NT2/D1 (cell line): ENCODE measurements around the gene DLGAP3.

Experiments
- SUZ12 ChIP-seq: IDR thresholded peaks from 2 replicates; pipeline ENCODE4 v1.6.1; 2011; ENCODE audit not compliant: insufficient read length, insufficient read depth; ENCODE audit errors: extremely low read depth
- ZNF274 ChIP-seq: IDR thresholded peaks from 2 replicates; pipeline ENCODE4 v1.6.1; 2011; ENCODE audit warnings: mild to moderate bottlenecking, low read depth, low read length

GRCh38 chr1:34842073-34842472, 87.4 kb downstream of the DLGAP3 start:
- TF ChIP-seq SUZ12 (no peak), ZNF274 (no peak)
